H1 (cell line): ENCODE measurements around the gene KIR3DL1.
"Not testable (repeated sequence)": the region's sequence is repeated elsewhere in the genome, so short reads cannot be mapped to it uniquely, and the experiment has no call there.

Source experiments
- JUND ChIP-seq: IDR thresholded peaks from 2 replicates; pipeline ENCODE4 v1.6.1; 2011; ENCODE audit warnings: mild to moderate bottlenecking, improper control_type of control experiment, low read length
- NRF1 ChIP-seq: IDR thresholded peaks from 2 replicates; pipeline ENCODE4 v1.6.1; 2011; ENCODE audit warnings: mild to moderate bottlenecking, low read depth, low read length, improper control_type of control experiment
- RAD21 ChIP-seq, 2 experiments: IDR thresholded peaks in 1 of 2; conservative IDR thresholded peaks in 1 of 2; 2 replicates each; pipeline ENCODE4 v1.6.1; 2011; ENCODE audit warnings: low read depth in 2 of 2, low read length in 2 of 2, improper control_type of control experiment in 1 of 2, inconsistent platforms in 1 of 2, mild to moderate bottlenecking in 1 of 2, moderate library complexity in 1 of 2
- TEAD4 ChIP-seq: IDR thresholded peaks from 2 replicates; pipeline ENCODE4 v1.6.1; 2012; ENCODE audit warnings: low read depth, low read length, inconsistent platforms, mixed read lengths
- TF ChIP-seq, protein P1 (sequence below): IDR thresholded peaks from 2 replicates; pipeline ENCODE4 v1.6.1; 2012; ENCODE audit warnings: inconsistent platforms

DNA sequence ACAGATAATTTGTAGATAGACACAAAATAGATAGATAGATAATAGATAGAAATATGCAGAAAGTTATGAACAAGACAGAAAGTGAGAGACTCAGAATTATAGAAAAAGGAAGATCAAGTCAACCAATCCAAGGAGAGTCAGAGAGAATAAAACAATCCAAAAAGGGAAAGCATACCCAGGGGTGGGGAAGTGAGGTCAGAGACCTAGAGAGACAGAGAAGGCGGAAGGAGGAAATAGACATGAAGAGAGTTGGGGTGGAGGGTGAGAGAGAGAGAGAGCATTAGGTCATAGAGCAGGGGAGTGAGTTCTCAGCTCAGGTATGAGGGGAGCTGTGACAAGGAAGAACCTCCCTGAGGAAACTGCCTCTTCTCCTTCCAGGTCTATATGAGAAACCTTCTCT lies 39.0 kb downstream of the KIR3DL1 start:
- TF ChIP-seq RAD21 (IDR thresholded peaks at IDR 0.05 in 1 of 2, conservative IDR thresholded peaks at IDR 0.05 in 1 of 2; ENCODE audit: low read depth in 2 of 2, low read length in 2 of 2); NRF1; JUND; TEAD4: not testable (repeated sequence)
- TF ChIP-seq, protein P1, sequence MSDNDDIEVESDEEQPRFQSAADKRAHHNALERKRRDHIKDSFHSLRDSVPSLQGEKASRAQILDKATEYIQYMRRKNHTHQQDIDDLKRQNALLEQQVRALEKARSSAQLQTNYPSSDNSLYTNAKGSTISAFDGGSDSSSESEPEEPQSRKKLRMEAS: not testable (repeated sequence)
